Right atrium auricular region (tissue), 2 donors: ENCODE data around the gene CCDC149. TPM values are rescaled to one million over a fixed set of nuclear protein-coding genes. Genes with fewer than 3 reads are reported as not detected.

Experiments used
- DNase-seq: peaks from one replicate; pipeline ENCODE4 v3.0.0-alpha.2; 2019; ENCODE audit warnings: low spot score
- H3K27ac ChIP-seq, 2 donors: fragments of 200-600 bp; sonication (generic); 1 replicate in 1 of 2; 2 replicates in 1 of 2; pipeline ENCODE4 v1.5.1; 2016 to 2019
- H3K27me3 ChIP-seq, 2 donors: fragments of 200-600 bp; sonication (generic); one replicate each; pipeline versions ENCODE4 v1.5.1 to v1.6.0; 2017 to 2019
- H3K36me3 ChIP-seq: fragments of 200-600 bp; sonication (generic); one replicate; pipeline ENCODE4 v1.5.1; 2016
- H3K4me1 ChIP-seq, 2 donors: fragments of 200-600 bp; sonication (generic); one replicate each; pipeline versions ENCODE4 v1.5.1 to v1.6.0; 2017 to 2019
- H3K4me3 ChIP-seq, 2 donors: fragments of 200-600 bp; sonication (generic); 1 replicate in 1 of 2; 2 replicates in 1 of 2; pipeline ENCODE4 v1.5.1; 2017 to 2019; ENCODE audit warnings: mild to moderate bottlenecking in 1 of 2, moderate library complexity in 1 of 2
- H3K9me3 ChIP-seq, 2 donors: fragments of 200-600 bp; sonication (generic); one replicate each; pipeline ENCODE4 v1.5.1; 2019
- total RNA-seq, 2 donors: library from RNA; depleted of rRNA; stranded (reverse); fragments of >200 nt; gene quantifications; one replicate each; pipeline ENCODE4 v1.1.0, GENCODE V29; 2016
- TF ChIP-seq, protein P1 (sequence below), 2 donors: fragments of 200-600 bp; sonication (generic); IDR thresholded peaks; one replicate each; pipeline ENCODE4 v1.5.1; 2019; ENCODE audit warnings: antibody characterized with exemption in 2 of 2

The CCDC149 gene
- total RNA-seq = 1 to 10 TPM; 6.7 to 7.0 TPM

DNA sequence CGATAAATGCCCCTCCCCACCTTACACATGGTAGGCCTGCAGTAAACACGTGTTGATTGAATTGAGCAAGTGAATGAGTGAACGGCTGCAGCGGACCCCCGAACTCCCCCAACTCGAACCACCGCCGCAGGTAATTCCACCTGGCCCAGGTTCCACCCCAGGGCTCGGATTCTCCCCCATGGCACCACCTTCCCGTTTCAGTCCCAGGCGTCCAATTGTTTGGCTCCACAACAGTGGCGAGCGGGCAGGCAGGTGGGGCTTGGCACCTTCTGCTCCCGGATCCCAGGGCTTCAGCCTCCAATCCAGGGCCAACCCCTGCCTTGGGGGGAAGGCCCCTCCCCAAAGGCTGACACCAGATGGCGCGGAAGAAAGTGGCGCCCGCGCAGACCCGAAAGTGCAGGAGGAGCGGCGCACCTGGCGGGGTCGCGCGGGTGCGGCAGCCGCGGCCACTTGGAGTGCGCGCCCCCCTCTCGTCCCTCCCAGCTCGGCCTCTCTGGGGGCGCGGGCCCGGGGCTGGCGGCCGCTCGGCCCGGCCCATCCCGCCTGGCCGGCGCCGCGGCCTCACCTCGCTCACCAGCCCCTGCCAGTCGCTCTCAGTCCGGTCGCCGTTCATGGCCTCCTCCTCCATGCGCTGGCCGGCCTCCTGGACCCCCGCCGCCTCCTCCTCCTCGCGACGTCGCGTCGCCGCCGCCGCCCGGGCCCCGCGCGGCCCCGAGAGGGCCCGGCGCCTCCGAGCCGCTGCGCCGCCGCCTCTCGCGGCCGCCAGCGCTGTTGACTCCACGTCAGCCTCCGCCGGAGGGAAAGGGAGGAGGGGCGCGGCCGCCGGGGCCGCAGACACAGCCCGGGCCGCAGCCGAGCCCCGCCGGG is at the start of gene CCDC149:
CCDC149 (minus strand) TSS at position 791 of the 867 bp plus-strand sequence; CDS start at position 613, 178 bp downstream.
- H3K27me3 ChIP-seq = no peaks in the 10 kb centered on the region
- H3K27ac ChIP-seq = peak within 1 kb of the TSS; percentile 80 to 93
- H3K9me3 ChIP-seq = no peaks in the 10 kb centered on the region
- peak within 1 kb of the TSS; percentile 56 to 71 for H3K4me3 ChIP-seq
- H3K36me3 ChIP-seq = peaks cover 14% of the 10 kb centered on the region
- TF ChIP-seq, protein P1, sequence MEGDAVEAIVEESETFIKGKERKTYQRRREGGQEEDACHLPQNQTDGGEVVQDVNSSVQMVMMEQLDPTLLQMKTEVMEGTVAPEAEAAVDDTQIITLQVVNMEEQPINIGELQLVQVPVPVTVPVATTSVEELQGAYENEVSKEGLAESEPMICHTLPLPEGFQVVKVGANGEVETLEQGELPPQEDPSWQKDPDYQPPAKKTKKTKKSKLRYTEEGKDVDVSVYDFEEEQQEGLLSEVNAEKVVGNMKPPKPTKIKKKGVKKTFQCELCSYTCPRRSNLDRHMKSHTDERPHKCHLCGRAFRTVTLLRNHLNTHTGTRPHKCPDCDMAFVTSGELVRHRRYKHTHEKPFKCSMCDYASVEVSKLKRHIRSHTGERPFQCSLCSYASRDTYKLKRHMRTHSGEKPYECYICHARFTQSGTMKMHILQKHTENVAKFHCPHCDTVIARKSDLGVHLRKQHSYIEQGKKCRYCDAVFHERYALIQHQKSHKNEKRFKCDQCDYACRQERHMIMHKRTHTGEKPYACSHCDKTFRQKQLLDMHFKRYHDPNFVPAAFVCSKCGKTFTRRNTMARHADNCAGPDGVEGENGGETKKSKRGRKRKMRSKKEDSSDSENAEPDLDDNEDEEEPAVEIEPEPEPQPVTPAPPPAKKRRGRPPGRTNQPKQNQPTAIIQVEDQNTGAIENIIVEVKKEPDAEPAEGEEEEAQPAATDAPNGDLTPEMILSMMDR (IDR thresholded peaks at IDR 0.05) = peak in 1 of 2 donors; percentile 27
- H3K4me1 ChIP-seq = peaks cover 0 to 10% of the 10 kb centered on the region in 2 donors
- DNase-seq = no peak

DNA sequence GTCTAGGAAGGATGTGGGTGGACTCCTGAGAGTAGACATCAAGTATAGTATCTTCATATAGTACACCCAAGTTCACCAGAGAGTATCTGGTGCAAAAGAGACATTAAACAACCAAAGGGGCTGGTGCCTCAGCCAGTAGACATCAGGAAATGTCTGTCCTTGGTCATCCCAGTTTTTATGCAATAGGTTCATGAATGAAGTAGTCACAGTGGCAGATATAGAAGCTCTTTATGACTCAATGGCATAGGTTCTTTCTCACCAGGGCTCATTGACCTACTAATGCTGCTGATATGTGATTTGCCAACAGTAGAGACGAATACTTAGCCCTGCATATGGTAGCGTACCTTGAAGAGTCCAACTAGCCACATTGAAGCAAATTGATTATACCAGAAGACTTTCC is 45.0 kb upstream of the CCDC149 start:
- H3K4me1 ChIP-seq = no peaks in the 10 kb centered on the region
- H3K27ac ChIP-seq = no peak overlapping the region
- peaks cover 0 to 11% of the 10 kb centered on the region in 2 donors for H3K9me3 ChIP-seq
- no peak overlapping the region for H3K4me3 ChIP-seq
- no peaks in the 10 kb centered on the region for H3K36me3 ChIP-seq
- TF ChIP-seq, protein P1 (IDR thresholded peaks at IDR 0.05) = no peak
- DNase-seq = no peak
- no peaks in the 10 kb centered on the region for H3K27me3 ChIP-seq

DNA sequence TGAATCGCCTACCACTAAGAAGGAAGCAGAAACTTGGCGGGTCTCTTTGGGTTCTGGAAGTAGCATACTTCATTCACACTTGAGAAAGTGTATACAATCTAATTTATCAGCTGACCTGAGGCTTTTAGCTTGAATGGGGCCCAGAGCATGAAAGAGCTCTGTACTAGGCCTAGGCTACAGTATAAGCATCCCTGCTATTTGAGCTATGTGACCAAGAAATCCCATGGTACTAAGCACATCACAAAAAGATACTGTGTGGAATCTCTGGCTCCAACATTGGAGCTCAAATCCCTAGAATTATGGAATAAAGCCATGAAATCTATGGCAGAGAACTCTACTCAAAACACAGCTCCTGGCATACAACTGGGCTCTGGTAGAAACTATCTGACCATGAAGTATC is 43.9 kb upstream of the CCDC149 start:
- no peak overlapping the region for H3K4me3 ChIP-seq
- H3K4me1 ChIP-seq = no peaks in the 10 kb centered on the region
- H3K36me3 ChIP-seq = no peaks in the 10 kb centered on the region
- TF ChIP-seq, protein P1 (IDR thresholded peaks at IDR 0.05) = no peak
- no peak for DNase-seq
- H3K27me3 ChIP-seq = no peaks in the 10 kb centered on the region
- no peak overlapping the region for H3K27ac ChIP-seq
- H3K9me3 ChIP-seq = peaks cover 0 to 11% of the 10 kb centered on the region in 2 donors

DNA sequence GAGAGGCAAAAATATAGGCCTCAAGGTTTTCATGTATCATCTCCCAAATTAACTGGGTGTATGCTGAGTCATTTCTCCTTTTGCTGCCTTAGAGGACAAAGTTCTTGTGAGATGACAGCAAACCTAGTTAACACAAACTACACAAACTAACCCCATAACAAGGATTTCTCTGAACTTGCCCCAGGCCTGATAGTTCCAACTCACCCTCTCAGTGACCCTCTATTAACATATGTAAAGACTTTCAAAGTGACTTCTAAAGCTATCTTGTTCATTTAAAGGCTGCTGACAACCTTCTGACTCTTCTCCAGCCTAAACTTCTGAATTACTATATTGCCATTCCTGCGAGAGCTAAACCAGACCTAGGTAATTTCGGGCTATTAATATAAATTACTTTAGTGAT is 43.2 kb upstream of the CCDC149 start:
- H3K4me1 ChIP-seq = no peaks in the 10 kb centered on the region
- H3K27me3 ChIP-seq = no peaks in the 10 kb centered on the region
- H3K27ac ChIP-seq = no peak overlapping the region
- TF ChIP-seq, protein P1 (IDR thresholded peaks at IDR 0.05) = no peak
- H3K4me3 ChIP-seq = no peak overlapping the region
- H3K9me3 ChIP-seq = peaks cover 0 to 11% of the 10 kb centered on the region in 2 donors
- DNase-seq = no peak
- no peaks in the 10 kb centered on the region for H3K36me3 ChIP-seq

DNA sequence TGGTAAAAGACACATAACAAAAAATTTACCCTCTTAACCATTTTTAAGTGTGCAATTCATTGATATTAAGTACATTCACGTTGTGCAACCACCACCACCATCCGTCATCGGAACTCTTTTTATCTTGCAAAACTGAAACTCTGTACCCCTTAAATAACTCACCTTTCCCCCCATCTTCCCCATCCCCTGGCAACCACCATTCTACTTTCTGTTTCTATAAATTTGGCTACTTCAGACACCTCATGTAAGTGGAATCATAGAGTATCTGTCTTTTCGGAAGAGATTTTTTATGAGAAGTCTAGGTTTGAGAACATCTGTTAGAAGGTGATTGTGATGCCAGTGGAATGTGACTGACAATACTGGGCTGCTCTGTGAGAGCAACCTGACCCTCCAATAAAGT is 39.8 kb upstream of the CCDC149 start:
- TF ChIP-seq, protein P1 (IDR thresholded peaks at IDR 0.05) = no peak
- H3K36me3 ChIP-seq = no peaks in the 10 kb centered on the region
- no peaks in the 10 kb centered on the region for H3K27me3 ChIP-seq
- DNase-seq = no peak
- peaks cover 0 to 7% of the 10 kb centered on the region in 2 donors for H3K4me1 ChIP-seq
- H3K4me3 ChIP-seq = no peak overlapping the region
- peaks cover 0 to 11% of the 10 kb centered on the region in 2 donors for H3K9me3 ChIP-seq
- no peak overlapping the region for H3K27ac ChIP-seq
